K562 (cell line): Measurements from ENCODE around the gene SIK1. TPM values are rescaled to one million over a fixed set of nuclear protein-coding genes. Genes with fewer than 3 reads are reported as not detected.

Source experiments
- ATAC-seq: fragments of 200-7000 bp; cut with Tn5 transposase; 3 replicates; pipeline ENCODE4 v1.9.1; 2020; ENCODE audit warnings: moderate library complexity
- BruUV-seq: library from RNA; stranded (reverse); fragments of 400-500 nt; replicated peaks from 2 replicates; lab custom pipeline; 2021; lab: Mats Ljungman, UMichigan
- CTCF ChIA-PET: fragments of 300-600 bp; formaldehyde crosslinking; extraction: SDS; loops from one replicate; lab custom pipeline; 2021; ENCODE audit warnings: low intra/inter-chr PET ratio; lab: Yijun Ruan, JAX
- POLR2A ChIA-PET: fragments of 300-600, 350-650 bp; sonication (Branson Sonifier 250); formaldehyde crosslinking; extraction: SDS; loops from one replicate; lab custom pipeline; 2021; ENCODE audit warnings: antibody characterized with exemption, inconsistent platforms; lab: Yijun Ruan, JAX
- DNase-seq, 4 experiments: peaks; one replicate each; pipeline versions ENCODE4 v3.0.0 to v3.0.0-alpha.2; 2011 to 2018; ENCODE audit warnings: low spot score in 3 of 4, mixed read lengths in 3 of 4; ENCODE audit errors: extremely low read depth in 1 of 4
- FAIRE-seq: peaks from 2 replicates; lab custom pipeline; 2011; peaks lifted over from hg19 to GRCh38; lab: Jason Lieb, UNC
- H2AFZ ChIP-seq: 2 replicates; pipeline ENCODE4 v1.6.0; 2011; ENCODE audit warnings: low read depth, low read length, control low read depth, inconsistent platforms
- H3K27ac ChIP-seq: fragments of 200-600 bp; 3 replicates; pipeline ENCODE4 v1.8.0; 2011; ENCODE audit warnings: low read depth, mild to moderate bottlenecking, control low read depth, inconsistent platforms, low read length, moderate library complexity, mixed read lengths; ENCODE audit errors: extremely low read depth
- H3K27me3 ChIP-seq, 2 experiments: fragments of 300-600 bp in 1 of 2; 2 replicates in 1 of 2; 3 replicates in 1 of 2; pipeline versions ENCODE4 v1.6.0 to v1.8.0; 2011; ENCODE audit warnings: inconsistent platforms in 2 of 2, low read length in 2 of 2, mild to moderate bottlenecking in 1 of 2, mixed read lengths in 1 of 2, moderate library complexity in 1 of 2; ENCODE audit not compliant: control insufficient read depth in 2 of 2, insufficient read depth in 2 of 2
- H3K36me3 ChIP-seq: fragments of 300-600 bp; 3 replicates; pipeline ENCODE4 v1.8.0; 2011; ENCODE audit warnings: mild to moderate bottlenecking, low read length, inconsistent platforms; ENCODE audit not compliant: control insufficient read depth, insufficient read depth
- H3K4me1 ChIP-seq, 2 experiments: fragments of 200-600 bp in 1 of 2; replicated peaks in 1 of 2; 2 replicates in 1 of 2; 3 replicates in 1 of 2; pipeline versions ENCODE4 v1.5.1 to v1.8.0; 2011; ENCODE audit warnings: inconsistent platforms in 2 of 2, low read length in 2 of 2, mild to moderate bottlenecking in 1 of 2, mixed read lengths in 1 of 2, moderate library complexity in 1 of 2; ENCODE audit not compliant: control insufficient read depth in 2 of 2, insufficient read depth in 2 of 2
- H3K4me2 ChIP-seq: 2 replicates; pipeline ENCODE4 v1.6.1; 2011; ENCODE audit warnings: low read length, control low read depth, inconsistent platforms, mixed read lengths; ENCODE audit not compliant: insufficient read depth
- H3K4me3 ChIP-seq: fragments of 200-600 bp; sonication (generic), shearing (Covaris generic); 2 replicates; pipeline ENCODE4 v1.5.1; 2016; ENCODE audit warnings: control low read depth, inconsistent platforms
- H3K79me2 ChIP-seq: fragments of 200-600 bp; 3 replicates; pipeline ENCODE4 v1.8.0; 2011; ENCODE audit warnings: low read length, inconsistent platforms; ENCODE audit not compliant: control insufficient read depth, insufficient read depth
- H3K9ac ChIP-seq, 2 experiments: 2 replicates each; pipeline versions ENCODE4 v1.6.0 to v1.6.1; 2011; ENCODE audit warnings: low read depth in 2 of 2, low read length in 2 of 2, control low read depth in 1 of 2, inconsistent platforms in 1 of 2, mild to moderate bottlenecking in 1 of 2, mixed read lengths in 1 of 2; ENCODE audit not compliant: insufficient read depth in 1 of 2
- H3K9me1 ChIP-seq: one replicate; pipeline ENCODE4 v1.6.0; 2011; ENCODE audit warnings: inconsistent platforms, mild to moderate bottlenecking, low read length, moderate library complexity; ENCODE audit not compliant: control insufficient read depth, insufficient read depth
- H3K9me3 ChIP-seq: replicated peaks from 2 replicates; pipeline ENCODE4 v1.5.1; 2011; ENCODE audit warnings: low read depth, low read length, inconsistent platforms; ENCODE audit not compliant: control insufficient read depth, insufficient read depth
- H4K20me1 ChIP-seq: replicated peaks from 2 replicates; pipeline ENCODE4 v1.6.1; 2011; ENCODE audit warnings: low read length, inconsistent platforms, mixed read lengths; ENCODE audit not compliant: control insufficient read depth, insufficient read depth
- HNRNPUL1 ChIP-seq: fragments of 200-400 bp; formaldehyde crosslinking; IDR thresholded peaks from 2 replicates; pipeline ENCODE4 v1.6.1; 2017; ENCODE audit warnings: low read length
- KAT2B ChIP-seq: IDR thresholded peaks from one replicate; pipeline ENCODE4 v1.6.1; 2012; ENCODE audit warnings: low read depth, mild to moderate bottlenecking, control low read depth, inconsistent platforms, low read length, moderate library complexity
- NELFE ChIP-seq: IDR thresholded peaks from 2 replicates; pipeline ENCODE4 v1.6.1; 2011; ENCODE audit warnings: mild to moderate bottlenecking; ENCODE audit not compliant: insufficient read depth, insufficient read length
- NONO ChIP-seq, 2 experiments: fragments of 200-400 bp in 1 of 2; fragments of 450-650 bp in 1 of 2; formaldehyde crosslinking in 1 of 2; IDR thresholded peaks; 2 replicates each; pipeline ENCODE4 v1.6.1; 2017; ENCODE audit warnings: low read depth in 2 of 2, mild to moderate bottlenecking in 2 of 2, moderate library complexity in 2 of 2, low read length in 1 of 2
- NR3C1 ChIP-seq: sonication (generic); formaldehyde crosslinking; IDR thresholded peaks from 2 replicates; pipeline ENCODE4 v1.8.1; 2022; ENCODE audit warnings: missing genetic modification reagents
- RBM14 ChIP-seq: fragments of 200-400 bp; formaldehyde crosslinking; IDR thresholded peaks from 2 replicates; pipeline ENCODE4 v1.6.1; 2018; ENCODE audit warnings: low read depth, mild to moderate bottlenecking, low read length, moderate library complexity, borderline replicate concordance; ENCODE audit not compliant: insufficient read depth
- RCOR1 ChIP-seq, 2 experiments: IDR thresholded peaks; 2 replicates each; pipeline ENCODE4 v1.6.1; 2012; ENCODE audit warnings: low read depth in 2 of 2, low read length in 2 of 2, borderline replicate concordance in 1 of 2, improper control_type of control experiment in 1 of 2
- SIN3B ChIP-seq: fragments of 450-650 bp; IDR thresholded peaks from 2 replicates; pipeline ENCODE4 v1.6.1; 2017; ENCODE audit warnings: low read depth, mild to moderate bottlenecking, moderate library complexity
- SP2 ChIP-seq: IDR thresholded peaks from 2 replicates; pipeline ENCODE4 v1.6.1; 2011; ENCODE audit warnings: mild to moderate bottlenecking, low read depth, low read length, moderate library complexity; ENCODE audit not compliant: poor library complexity, severe bottlenecking; ENCODE audit errors: extremely low read depth
- XRCC4 ChIP-seq: IDR thresholded peaks from one replicate; pipeline ENCODE4 v1.6.1; 2011; ENCODE audit not compliant: insufficient read depth, insufficient read length; ENCODE audit errors: extremely low read depth
- ZNF23 ChIP-seq: fragments of 250-450 bp; sonication (Bioruptor Pico); IDR thresholded peaks from 2 replicates; pipeline ENCODE4 v1.4.0; 2020; ENCODE audit warnings: mild to moderate bottlenecking
- ZNF263 ChIP-seq: sonication (generic); formaldehyde crosslinking; IDR thresholded peaks from 2 replicates; pipeline ENCODE4 v1.8.0; 2022; ENCODE audit warnings: mild to moderate bottlenecking, missing genetic modification reagents, borderline replicate concordance
- WGBS: fragments of 100-300 bp; shearing (Covaris generic); methylation state at CpG from one replicate; pipeline ENCODE4 v1.1.6; 2016; ENCODE audit warnings: low coverage, mixed read lengths; ENCODE audit not compliant: insufficient coverage; ENCODE audit errors: missing lambda C conversion rate; 5-methylcytosine and 5-hydroxymethylcytosine counted together
- in situ Hi-C: fragments of 300-500 bp; cut with MboI; formaldehyde crosslinking; loops from 4 replicates; pipeline ENCODE4 v1.15.0; 2018; ENCODE audit warnings: inconsistent platforms, mixed read lengths
- intact Hi-C: fragments of 100-400 bp; cut with micrococcal nuclease; formaldehyde crosslinking; loops from 2 replicates; pipeline ENCODE4 v1.14.2; 2022
- polyA plus RNA-seq, 8 experiments: library from polyadenylated mRNA; depleted of rRNA in 4 of 8; stranded (reverse) in 5 of 8; unstranded in 3 of 8; fragments of >200 nt; fragmentation: Nextera tagmentation in 2 of 8; fragmentation: Illumina TruSeq in 1 of 8; extraction: Ambion mirVana in 2 of 8; extraction: Trizol in 1 of 8; gene quantifications; 2 replicates each; pipeline versions ENCODE4 v1.2.1 to v1.2.3, GENCODE V29; 2011 to 2014; ENCODE audit warnings: inconsistent platforms in 1 of 8, missing spikeins in 1 of 8
- total RNA-seq, 7 experiments: library from RNA; depleted of rRNA in 6 of 7; stranded (reverse); fragments of >200 nt in 6 of 7; fragmentation: Illumina TruSeq in 2 of 7; extraction: Trizol in 2 of 7; gene quantifications; 2 replicates each; pipeline versions ENCODE4 v1.2.1 to v1.2.3, GENCODE V29; 2011 to 2021; ENCODE audit warnings: low replicate concordance in 1 of 7
- TF ChIP-seq, protein P1 (sequence below): sonication (generic); formaldehyde crosslinking; IDR thresholded peaks from 2 replicates; pipeline ENCODE4 v1.8.0; 2022; ENCODE audit warnings: mild to moderate bottlenecking, missing genetic modification reagents
- TF ChIP-seq, protein P2 (sequence below): sonication (generic); formaldehyde crosslinking; IDR thresholded peaks from 2 replicates; pipeline ENCODE4 v1.8.0; 2022; ENCODE audit warnings: mild to moderate bottlenecking, missing genetic modification reagents

The SIK1 gene
- total and polyA plus RNA-seq, 9 of the 15 experiments (the other 6 are each of a cell fraction or from before 2014, with no cell fraction given), result 0.45 to 4.3 (median 1.8) TPM; not detected in 2

DNA sequence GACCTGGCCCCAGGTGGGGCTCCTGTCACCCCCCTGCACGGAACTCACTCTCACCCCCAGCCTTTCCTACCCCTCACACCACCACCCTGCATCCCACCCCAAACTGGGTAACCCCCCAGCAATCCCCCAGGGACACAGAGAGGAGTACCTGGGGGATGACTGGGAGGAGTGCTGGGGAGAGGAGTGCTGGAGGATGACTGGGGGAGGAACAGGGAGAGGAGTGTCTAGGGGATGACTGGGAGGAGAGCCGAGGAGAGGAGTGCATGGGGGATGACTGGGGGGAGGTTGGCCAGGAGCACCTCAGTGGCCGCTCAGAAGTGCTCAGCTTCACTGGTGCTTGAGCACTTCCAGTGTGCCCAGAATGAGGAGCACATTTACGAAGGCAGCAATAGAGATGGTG, 59.1 kb downstream of the SIK1 start:
- Histone ChIP-seq H3K4me1 (peaks cover 0 to 23% of the 10 kb centered on the region in 2 experiments; a peak in 2 of 5 replicates), H4K20me1 (peaks cover 11% of the 10 kb centered on the region; the same call in 1 of the 2 replicates), H3K4me3 (no peak overlapping the region), H3K36me3 (no peaks in the 10 kb centered on the region), H3K79me2 (no peaks in the 10 kb centered on the region), H3K27ac (no peak overlapping the region), H3K27me3 (peaks cover 39 to 93% of the 10 kb centered on the region in 2 experiments), H3K9me1 (no peaks in the 10 kb centered on the region), H3K9ac (no peak overlapping the region), H3K4me2 (no peak overlapping the region), H3K9me3 (no peaks in the 10 kb centered on the region), H2AFZ (no peak overlapping the region)
- DNase-seq (no peak), ATAC-seq (no peak), FAIRE-seq (no peak)
- WGBS, result 3% methylated on average over 4 of the region's 4 CpGs
- in situ Hi-C loops, result no loop called here
- intact Hi-C loops, result no loop called here
- BruUV-seq, result no TSS peak
- POLR2A ChIA-PET, result no interaction called here
- TF ChIP-seq ZNF23, result no peak
- TF ChIP-seq ZNF263 (CRISPR knock-in tag), result peak; percentile 69
- CTCF ChIA-PET, result no interaction called here

DNA sequence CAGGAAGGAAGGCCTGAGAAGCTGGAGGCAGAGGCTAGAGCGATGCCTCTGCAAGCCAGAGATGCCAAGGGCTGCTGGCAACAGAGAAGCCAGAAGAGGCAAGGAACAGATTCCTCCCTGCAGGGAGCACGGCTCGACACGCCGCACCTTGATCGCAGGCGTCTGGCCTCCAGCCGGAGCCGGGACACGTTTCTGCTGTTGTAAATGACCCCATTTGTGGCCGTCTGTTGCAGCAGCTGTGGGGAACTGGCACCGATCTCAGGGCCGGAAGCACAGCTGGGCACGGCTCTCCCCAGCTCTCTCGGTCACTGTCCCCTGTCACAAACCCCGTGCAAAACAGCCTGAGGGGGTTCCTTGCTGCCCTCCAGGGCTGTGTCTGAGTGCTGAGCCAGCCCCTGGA, 59.6 kb downstream of the SIK1 start:
- CTCF ChIA-PET, result no interaction called here
- Histone ChIP-seq H3K79me2 (no peaks in the 10 kb centered on the region), H3K4me2 (no peak overlapping the region), H3K4me1 (peaks cover 0 to 25% of the 10 kb centered on the region in 2 experiments; a peak in 3 of 5 replicates), H3K9me1 (no peaks in the 10 kb centered on the region), H4K20me1 (peaks cover 17% of the 10 kb centered on the region; the same call in 1 of the 2 replicates), H3K4me3 (no peak overlapping the region), H2AFZ (no peak overlapping the region), H3K27me3 (peaks cover 41 to 93% of the 10 kb centered on the region in 2 experiments), H3K9ac (no peak overlapping the region; a peak in 1 of 4 replicates), H3K27ac (no peak overlapping the region), H3K36me3 (no peaks in the 10 kb centered on the region), H3K9me3 (no peaks in the 10 kb centered on the region)
- intact Hi-C loops (no loop called here), in situ Hi-C loops (no loop called here)
- WGBS, result 5% methylated on average over 16 of the region's 16 CpGs
- DNase-seq (no peak), FAIRE-seq (no peak), ATAC-seq (no peak)
- no TSS peak for BruUV-seq
- POLR2A ChIA-PET, result interaction anchor here (0.6 kb wide), 2 partner anchors 160 to 361 kb away, joined by 3 read pairs; no protein-coding TSS in a partner anchor
- TF ChIP-seq HNRNPUL1 (no peak), XRCC4 (no peak), NELFE (no peak), KAT2B (no peak), NONO (IDR thresholded peaks at IDR 0.05; ENCODE audit: low read depth in 2 of 2, low read length in 1 of 2) (no peak), RBM14 (no peak), RCOR1 (IDR thresholded peaks at IDR 0.05; ENCODE audit: borderline replicate concordance in 1 of 2, low read depth in 2 of 2, low read length in 2 of 2) (no peak), SP2 (no peak), NR3C1 (CRISPR knock-in tag) (no peak), SIN3B (no peak)
- TF ChIP-seq, protein P1, sequence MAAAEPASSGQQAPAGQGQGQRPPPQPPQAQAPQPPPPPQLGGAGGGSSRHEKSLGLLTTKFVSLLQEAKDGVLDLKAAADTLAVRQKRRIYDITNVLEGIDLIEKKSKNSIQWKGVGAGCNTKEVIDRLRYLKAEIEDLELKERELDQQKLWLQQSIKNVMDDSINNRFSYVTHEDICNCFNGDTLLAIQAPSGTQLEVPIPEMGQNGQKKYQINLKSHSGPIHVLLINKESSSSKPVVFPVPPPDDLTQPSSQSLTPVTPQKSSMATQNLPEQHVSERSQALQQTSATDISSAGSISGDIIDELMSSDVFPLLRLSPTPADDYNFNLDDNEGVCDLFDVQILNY (CRISPR knock-in tag), result no peak
- TF ChIP-seq, protein P2, sequence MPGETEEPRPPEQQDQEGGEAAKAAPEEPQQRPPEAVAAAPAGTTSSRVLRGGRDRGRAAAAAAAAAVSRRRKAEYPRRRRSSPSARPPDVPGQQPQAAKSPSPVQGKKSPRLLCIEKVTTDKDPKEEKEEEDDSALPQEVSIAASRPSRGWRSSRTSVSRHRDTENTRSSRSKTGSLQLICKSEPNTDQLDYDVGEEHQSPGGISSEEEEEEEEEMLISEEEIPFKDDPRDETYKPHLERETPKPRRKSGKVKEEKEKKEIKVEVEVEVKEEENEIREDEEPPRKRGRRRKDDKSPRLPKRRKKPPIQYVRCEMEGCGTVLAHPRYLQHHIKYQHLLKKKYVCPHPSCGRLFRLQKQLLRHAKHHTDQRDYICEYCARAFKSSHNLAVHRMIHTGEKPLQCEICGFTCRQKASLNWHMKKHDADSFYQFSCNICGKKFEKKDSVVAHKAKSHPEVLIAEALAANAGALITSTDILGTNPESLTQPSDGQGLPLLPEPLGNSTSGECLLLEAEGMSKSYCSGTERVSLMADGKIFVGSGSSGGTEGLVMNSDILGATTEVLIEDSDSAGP (CRISPR knock-in tag), result no peak
